Measurements from ENCODE around the gene MASTL.

DNA sequence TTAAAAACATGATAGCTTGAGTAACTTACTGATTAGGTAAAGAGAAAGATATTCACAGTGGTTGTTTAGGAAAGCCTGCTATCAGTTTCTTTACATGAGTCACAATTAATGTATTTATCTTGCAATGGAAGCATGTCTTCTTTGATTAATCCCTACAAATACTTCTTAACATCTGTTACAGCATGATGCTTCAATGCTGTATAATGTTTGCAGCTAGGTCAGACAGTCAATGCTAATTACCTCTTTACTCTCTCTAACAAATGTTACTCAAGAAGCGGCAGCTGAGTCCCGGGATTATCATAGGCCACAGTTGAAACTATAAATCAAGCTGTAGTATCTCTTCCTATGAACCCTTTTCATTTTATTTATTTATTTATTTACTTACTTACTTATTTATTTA, 52.2 kb downstream of the MASTL start:
- TF ChIP-seq, protein P1, sequence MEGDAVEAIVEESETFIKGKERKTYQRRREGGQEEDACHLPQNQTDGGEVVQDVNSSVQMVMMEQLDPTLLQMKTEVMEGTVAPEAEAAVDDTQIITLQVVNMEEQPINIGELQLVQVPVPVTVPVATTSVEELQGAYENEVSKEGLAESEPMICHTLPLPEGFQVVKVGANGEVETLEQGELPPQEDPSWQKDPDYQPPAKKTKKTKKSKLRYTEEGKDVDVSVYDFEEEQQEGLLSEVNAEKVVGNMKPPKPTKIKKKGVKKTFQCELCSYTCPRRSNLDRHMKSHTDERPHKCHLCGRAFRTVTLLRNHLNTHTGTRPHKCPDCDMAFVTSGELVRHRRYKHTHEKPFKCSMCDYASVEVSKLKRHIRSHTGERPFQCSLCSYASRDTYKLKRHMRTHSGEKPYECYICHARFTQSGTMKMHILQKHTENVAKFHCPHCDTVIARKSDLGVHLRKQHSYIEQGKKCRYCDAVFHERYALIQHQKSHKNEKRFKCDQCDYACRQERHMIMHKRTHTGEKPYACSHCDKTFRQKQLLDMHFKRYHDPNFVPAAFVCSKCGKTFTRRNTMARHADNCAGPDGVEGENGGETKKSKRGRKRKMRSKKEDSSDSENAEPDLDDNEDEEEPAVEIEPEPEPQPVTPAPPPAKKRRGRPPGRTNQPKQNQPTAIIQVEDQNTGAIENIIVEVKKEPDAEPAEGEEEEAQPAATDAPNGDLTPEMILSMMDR (IDR thresholded peaks at IDR 0.05; ENCODE audit: borderline replicate concordance, extremely low read depth, low read length, poor library complexity, severe bottlenecking): no peak
- no peak for TF ChIP-seq EZH2 (IDR thresholded peaks at IDR 0.05; ENCODE audit: borderline replicate concordance, low read depth, low read length, severe bottlenecking)
